ENCODE data around the gene GPR18. TPM values are rescaled to one million over a fixed set of nuclear protein-coding genes. Genes with fewer than 3 reads are reported as not detected.

The GPR18 gene, protein sequence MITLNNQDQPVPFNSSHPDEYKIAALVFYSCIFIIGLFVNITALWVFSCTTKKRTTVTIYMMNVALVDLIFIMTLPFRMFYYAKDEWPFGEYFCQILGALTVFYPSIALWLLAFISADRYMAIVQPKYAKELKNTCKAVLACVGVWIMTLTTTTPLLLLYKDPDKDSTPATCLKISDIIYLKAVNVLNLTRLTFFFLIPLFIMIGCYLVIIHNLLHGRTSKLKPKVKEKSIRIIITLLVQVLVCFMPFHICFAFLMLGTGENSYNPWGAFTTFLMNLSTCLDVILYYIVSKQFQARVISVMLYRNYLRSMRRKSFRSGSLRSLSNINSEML
- 0.14 TPM for polyA plus RNA-seq (ENCODE audit: insufficient read length)

DNA sequence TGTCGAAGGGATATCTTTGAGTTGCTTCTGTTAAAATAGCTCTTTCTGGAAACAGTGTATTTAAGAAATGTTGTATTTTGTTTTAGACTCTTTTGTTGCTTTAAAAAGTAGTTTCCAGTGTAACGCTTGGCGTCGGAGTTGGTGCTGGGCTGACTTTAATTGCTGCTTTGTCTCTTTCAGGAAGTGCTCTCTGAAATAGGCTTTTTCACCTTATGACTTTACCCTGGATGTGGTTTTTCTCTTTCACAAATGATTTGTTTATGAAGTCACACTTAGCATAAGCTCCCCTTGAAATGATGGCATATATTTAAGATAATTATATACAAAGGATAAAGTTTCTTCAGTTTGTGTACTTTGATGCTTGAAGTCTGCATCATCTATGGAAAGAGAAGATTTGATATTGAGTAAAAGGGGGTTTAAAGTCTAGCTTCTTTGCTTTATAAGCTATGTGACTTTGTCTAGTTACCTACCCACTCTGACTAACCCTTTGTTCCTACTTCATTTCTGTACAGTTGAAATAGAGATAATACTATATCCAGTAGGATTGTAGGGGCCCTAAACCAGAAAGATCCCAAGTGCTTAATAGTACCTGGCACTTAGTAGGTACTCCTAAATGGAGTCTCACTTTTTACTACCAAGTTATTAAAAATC, at the start of gene GPR18:
Gene GPR18 (minus strand): TSS at position 170 of the 651 bp plus-strand sequence. CDS start 2,507 bp downstream, outside the sequence.
- no peak for DNase-seq (ENCODE audit: low read depth)

DNA sequence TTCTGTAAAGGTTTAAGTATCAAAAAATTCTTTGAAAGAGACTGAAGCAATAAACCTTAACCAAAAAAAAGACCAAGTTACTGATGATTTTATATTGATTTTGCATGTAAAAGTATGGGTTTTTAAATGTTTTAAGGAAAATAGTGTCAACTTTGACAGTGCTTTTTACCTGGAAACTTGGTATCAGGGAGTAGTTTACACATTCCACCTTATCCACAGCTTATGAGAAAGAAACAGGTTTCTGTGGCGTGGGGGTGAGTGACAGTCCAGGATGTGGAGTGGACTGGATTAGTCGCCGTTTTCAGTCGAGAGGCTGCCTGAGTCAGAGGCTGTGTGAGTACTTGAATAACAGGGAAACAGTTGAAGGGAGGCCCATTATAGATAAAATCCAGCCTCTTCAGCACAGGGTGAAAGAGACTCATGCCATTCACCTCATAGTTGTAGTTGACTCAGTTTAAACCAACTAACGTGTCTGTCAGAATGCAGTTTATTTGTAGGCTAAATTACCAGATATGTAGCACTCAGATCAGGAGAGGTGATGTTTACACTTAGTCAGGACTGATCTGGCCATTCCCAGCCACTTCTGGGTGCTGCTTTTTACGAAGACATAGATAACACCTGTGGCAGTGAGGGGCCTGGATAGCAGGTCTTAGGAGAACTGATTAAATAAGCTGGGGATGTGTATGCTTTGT, 49.6 kb upstream of the GPR18 start:
- no peak for DNase-seq (ENCODE audit: low read depth)

DNA sequence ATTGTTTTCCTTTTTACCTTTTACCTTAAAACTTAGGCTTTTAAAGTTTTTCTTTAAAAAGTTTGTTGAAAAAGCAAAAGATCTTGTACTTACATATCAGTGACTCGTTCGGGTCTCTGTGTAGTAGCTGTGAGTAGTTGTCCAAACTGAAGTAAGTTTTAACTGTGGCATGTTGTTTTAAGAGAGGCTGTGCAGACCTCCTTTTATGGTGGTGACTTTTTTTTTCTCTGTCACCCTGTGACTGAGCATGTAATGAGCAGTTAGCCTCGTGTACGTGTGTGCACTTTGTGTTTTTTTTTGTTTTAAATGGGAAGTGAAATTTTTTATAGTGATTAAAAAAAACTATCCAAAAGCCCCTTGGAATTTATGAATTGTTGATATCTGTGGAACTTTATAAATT, 49.1 kb upstream of the GPR18 start, which contains the start of gene GPR183:
Gene GPR183 (minus strand): TSS at position 153 of the 400 bp plus-strand sequence. CDS start 11,254 bp downstream, outside the sequence.
- no peak for DNase-seq (ENCODE audit: low read depth)

DNA sequence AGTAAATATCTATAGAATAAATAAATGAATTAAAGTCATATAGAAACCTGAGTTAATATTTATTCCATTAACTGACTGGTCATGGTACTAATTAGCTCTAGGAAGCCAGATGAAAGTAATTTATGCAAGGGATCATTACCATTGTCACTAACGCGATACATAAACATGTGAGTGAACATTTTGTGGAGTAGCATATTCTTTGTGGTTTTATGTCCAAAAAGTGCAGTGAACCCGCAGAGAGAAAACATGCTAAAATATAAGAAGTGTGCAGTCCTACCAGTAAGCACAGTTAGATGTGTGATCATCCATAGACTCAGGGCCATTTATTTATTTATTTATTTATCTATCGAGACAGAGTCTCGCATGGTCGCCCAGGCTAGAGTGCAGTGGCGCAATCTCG, 47.4 kb upstream of the GPR18 start:
- no peak for DNase-seq (ENCODE audit: low read depth)

DNA sequence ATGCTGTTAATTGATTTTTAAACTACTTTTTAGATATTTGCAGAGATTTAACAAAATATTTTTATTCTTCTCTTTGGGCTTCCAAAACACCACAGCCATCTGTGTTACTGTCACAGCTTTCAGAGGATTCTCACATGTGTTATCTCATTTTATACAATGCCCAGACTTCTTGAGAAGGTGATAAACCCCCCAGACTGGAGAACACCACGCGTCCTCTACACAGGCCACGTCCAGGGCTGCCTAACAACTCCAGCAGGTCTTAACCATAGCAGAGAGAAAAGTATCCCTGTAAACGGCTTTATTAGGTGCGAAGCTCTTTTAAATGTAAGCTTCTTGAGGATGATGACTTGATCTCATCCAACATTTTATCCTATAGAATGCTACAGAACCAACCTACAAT, 47.0 kb upstream of the GPR18 start:
- DNase-seq (ENCODE audit: low read depth) = no peak

DNA sequence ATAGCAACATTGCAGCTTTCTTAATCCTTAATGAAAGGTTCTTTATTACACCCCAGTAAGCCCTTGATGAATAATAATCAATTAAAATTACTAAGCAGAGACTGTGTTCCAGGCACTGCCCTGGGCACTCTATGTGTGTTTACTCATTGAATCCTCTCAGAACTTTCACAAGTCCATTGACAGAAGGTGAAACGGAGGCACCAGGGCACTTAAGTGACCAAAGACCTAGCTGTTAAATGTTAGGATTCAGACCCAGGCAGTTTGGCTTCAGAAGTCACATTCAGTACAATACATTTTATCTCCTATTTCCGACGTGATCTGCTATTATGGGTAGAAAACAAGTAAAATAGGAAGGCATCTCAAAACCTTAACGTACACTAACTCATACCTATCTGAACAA, 46.4 kb upstream of the GPR18 start:
- no peak for DNase-seq (ENCODE audit: low read depth)

DNA sequence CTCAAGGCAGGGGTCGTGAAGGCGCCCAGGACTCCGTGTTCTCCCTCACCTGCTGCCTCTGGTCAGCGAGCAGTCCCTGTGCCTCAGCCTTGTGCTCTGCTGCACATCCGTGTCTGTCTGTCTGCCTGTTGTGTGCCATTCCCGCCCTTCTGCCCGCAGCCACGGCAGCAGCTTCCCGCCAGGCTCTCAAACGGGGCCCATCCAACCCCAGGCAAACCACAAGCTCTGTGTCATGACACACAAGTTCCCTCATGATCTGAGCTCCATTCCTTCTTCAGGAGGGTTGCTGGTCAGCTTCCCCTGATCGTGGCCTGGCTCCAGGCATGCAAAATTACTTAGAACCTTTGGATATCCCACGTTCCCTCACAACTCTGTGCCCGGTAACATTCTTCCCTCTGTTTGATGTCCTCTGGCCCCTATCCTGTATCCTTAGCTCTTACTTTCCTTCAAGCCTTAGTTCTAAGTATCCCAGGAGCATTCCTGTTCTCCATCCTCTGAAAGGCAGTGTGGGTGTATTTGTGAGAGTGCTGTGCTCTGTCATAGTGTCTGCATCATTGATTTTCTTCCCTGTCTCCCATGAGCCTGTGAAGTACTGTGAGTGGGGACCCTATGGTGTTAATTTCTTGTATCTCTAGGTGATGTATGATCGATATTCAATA, 45.8 kb upstream of the GPR18 start:
- no peak for DNase-seq (ENCODE audit: low read depth)

DNA sequence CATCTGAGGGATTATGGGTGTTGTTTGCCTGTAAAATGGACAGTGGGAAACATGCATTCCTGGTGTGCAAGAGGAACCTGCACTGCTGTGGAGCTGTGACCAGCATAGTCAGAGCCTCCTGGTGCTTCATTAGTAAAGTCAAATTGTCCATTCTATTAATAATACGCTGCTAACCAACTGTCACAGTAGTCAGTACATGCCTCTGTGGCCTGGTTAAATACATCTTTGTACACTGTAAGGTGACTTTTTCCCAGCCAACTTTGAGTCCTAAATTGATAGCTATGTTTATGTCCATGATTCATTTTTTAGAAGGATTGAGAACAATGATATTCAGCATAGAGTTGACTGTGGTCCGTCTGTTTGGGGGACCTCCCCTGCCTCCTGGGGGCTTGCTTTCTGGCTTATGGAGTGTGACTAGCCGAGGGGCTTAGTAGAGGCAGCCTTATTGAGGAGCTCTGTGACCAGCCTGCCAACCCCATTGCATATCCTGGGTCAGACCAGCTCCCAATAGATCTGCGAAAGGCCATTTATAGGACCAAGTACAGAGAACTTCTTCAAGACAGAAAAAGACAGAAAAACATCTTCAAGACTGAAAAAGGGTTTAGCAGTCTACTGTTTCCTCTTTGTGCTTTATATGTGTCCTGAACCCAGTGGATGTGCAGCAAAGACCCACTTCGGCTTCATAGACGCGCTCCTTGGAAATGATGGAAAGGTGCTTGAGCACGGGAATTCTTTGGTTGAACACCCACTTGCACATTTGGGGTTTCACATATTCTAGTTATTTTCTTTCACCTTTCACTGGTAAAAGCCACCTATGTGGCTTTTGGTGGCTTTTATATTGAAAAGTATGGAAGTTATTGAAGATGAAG, 44.7 kb upstream of the GPR18 start:
- DNase-seq (ENCODE audit: low read depth) = no peak

DNA sequence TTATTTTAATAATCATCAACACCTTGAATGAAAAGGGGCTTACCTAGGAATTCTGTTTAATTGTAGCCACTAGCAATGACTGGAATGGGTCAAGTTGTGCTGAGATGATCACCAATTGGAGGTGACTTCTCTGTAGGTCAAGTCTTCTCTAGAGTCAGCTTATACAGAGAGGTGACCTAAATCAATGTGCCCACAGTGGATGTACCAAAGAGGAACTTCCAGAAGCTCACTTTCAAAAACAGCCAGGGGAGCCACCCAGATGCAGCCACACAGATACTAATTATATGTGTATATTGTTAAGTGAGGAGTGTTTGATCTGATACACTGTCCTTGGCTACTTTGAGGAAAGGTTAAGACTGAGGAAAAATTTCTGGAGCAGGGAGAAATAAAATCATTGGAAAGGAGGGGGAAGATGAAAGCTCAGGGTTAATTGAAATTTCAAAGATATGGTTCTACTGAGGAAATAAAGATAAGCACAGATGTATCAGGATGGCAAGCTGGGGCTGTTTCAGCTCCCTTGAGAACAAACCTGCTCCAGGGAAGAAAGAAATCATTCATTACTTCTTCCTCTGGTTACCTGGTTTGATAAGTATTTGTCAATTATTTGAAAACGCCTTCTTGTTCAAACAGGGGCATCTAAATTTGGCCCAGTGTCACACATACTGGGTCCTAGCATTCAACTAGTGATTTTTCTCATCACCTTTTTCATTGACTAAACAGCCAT, 43.9 kb upstream of the GPR18 start:
- DNase-seq (ENCODE audit: low read depth) = no peak

DNA sequence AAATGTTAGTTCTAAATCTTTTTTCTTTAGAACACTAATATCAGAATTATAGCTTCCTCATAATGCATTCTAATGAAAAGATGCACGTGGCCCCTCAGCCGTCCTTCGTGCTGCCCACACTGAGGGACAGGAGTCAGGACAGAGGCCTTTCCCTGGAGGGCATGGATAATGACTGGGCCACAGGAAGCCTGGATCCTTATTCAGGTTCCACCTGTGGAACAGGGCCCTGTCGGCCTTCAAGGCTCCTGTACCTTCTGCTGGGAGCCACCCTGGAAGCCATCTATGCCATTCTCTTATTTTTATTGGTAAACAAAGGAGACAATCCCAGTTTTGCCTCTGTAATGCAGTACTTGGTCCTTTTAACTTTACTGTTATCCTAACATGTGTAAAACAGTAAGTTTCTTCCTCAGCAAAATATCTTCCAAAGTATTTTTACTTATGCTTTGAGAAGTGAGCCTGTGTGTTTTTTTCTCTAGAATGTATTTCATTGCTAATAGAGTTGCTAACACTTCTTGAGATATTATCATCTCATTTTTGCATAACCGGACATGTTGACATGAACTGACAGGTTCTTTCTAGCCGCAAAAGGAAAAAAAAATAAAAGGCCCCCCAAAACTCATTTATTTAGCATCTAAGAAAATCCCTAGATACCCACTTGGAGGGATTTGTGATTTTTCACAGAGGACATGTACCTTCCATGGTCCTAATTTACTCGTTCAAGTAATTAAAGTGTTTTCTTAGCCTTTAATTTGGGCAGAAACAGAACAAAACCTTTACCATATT, 43.1 kb upstream of the GPR18 start:
- no peak for DNase-seq (ENCODE audit: low read depth)

DNA sequence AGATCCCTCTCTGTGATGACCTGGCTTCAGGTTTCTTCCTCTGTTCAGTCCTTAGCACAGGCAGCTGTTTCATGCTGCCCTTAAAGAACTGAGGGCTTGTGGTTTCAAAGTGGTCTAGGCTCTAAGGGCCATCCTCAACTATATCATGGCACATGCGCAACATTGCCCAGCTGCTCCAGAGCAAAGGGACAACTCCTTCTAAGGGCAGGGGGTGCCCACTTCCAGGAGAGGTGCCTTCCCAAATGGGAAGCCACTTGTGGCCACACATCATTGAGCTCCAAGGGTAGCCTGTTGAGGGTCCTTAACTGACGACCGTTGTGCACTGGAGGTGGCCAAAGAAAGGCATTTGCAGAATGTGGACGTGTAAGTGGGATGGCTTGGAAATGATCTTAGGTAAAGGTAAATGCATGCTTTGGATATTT, 41.8 kb upstream of the GPR18 start:
- DNase-seq (ENCODE audit: low read depth) = no peak

DNA sequence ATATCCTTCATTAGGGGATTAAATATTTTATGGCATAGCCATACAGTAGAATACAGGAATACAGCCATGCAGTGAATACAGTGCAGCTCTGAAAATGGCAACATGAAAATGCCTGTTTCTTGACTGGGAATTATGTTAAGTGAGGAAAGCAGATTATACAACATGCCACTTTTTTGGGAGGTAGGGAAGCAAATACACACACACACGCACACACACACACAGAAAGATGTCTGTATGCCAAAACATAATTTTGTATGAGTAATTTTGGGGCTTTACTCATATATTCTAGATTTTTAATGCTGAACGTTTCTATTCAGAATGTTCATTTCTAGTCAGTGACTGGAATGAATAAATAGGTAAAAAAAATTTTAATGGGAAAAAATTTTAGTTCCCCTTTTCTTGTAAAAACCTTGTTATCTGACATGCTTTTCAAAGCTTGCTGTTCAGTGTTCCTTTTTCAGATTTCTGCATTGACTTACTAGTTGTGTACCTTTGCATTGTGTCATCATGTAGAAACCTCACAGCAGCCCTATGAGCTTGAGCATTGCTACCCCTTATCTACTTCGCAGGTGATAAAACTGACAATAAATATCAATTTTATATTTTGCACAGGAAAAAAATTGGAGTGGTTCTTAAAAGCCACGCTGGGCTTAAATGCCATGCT, 41.2 kb upstream of the GPR18 start:
- no peak for DNase-seq (ENCODE audit: low read depth)

DNA sequence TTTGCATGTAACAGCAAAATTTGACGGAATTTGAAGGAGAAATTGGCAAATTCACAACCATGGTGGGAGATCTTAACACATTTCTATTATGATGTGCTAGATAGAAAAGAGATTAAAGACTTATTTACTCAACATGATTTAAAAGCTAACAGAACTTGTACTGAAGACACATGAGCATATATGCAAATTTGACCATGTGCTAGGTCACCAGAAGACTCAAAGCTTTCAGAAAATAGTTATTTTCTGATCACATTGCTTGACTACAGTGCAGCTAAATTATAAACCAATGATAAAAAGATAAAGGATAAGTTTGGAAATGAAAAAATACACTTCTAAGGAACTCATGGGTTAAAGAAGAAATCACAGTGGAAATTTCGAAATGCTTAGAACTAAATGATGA, 39.9 kb upstream of the GPR18 start:
- no peak for DNase-seq (ENCODE audit: low read depth)

DNA sequence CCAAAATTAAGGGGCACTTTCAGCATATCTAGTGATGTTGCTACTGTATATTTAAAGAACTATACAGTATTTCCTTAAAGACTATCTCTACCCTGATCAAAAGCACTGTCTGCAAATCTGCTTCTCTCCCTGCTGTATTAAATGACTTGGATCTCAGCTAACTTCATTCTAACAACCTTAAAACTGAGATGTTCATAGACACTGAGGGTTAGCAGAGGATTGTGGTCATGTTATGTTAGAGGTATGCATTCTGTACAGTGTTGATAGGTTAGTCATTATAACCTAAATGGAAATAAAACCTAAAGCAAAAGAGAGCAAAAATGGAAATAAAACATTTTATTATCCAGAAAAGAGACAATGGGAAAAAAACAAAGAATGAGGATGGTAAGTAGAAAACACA, 39.2 kb upstream of the GPR18 start:
- no peak for DNase-seq (ENCODE audit: low read depth)

DNA sequence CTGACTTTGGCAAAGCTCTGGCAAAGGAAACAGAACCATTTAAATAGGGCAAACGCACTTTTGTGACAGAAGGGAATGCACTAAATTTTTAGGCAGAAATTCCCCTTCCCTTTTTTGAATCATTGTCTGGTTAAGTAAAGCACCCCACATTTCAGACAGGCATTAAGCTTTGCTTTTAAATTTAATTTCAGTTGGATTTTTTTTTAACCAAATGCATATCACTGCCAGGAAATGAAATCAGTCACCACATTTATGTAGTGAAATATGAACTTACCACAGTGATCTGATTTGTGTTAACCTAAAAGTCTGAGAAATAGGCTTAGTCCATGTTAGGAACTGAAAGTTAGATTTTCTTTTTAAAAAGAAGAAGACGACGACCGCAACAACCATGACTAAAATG, 38.2 kb upstream of the GPR18 start:
- DNase-seq (ENCODE audit: low read depth) = no peak

DNA sequence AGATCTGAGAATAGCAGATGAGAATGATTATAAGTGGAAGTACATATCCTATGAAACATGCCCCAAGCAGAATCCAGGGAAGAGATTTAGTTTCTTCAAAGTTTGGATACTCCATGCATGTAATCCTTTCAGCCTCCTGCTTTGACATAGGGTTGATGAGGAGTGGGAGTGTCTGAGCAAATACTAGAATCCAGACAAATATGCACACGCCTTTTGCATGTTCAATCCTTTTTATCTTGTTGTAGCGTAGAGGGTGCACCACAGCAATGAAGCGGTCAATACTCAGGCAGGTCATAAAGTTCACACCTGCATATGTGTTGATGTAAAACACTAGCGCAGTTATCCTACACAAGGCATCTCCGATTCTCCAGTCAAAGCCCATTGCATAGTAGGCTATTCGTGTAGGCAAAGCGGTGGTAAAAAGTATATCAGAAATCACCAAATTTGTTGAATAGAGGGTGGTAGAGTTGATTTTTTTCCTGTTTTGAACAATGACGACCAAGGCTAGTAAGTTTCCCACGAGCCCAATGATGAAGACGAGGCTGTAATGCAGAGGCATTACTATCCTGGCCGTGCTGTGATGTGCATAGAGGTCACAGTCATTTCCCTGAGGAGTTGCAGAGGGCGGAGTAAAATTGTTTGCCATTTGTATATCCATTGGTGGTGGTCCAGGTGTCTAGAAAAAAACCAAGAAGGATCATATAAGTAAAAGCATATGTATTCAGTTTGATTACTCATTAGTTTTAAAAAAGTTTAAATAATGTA, 37.5 kb upstream of the GPR18 start:
- DNase-seq (ENCODE audit: low read depth) = no peak

DNA sequence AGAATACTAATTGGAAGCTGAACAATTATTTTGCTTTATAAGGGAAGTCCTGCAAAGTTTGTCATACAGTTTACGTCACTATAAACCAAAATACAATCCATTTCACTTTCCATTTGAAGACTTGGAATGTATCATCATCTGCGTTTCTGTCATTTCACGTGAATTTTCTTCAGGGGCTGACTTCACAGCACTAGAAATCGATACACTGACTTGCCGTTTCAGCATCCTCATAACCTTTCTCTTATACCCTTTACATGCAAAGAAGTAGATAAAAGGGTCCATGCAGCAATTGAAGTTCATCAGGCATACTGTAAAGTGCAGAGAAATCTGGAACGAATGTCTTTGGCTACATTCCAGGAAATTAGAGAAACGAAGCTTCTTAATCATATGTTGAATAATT, 36.8 kb upstream of the GPR18 start:
- DNase-seq (ENCODE audit: low read depth) = no peak

DNA sequence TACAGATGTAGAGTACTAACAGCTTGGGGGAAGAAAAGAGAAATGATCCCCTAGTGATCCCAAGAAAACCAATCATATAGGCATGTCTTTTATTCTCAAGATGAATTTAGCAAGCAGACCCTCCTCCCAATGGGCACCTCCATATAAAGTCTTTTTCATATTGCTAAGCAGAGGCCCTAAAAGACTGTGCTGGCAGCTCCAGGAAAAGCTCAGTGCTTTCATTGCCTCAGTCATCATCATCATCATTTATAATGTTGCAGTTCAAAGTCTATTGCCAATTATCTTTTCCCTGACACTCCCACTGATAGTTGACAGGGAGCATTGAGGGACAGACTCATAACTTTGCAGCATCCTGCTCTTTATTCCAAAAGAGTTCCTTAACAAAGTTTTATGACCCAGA, 36.0 kb upstream of the GPR18 start:
- DNase-seq (ENCODE audit: low read depth) = no peak
